ENCODE measurements around the gene TMEM229A. TPM values are rescaled to one million over a fixed set of nuclear protein-coding genes. Genes with fewer than 3 reads are reported as not detected.

The TMEM229A gene
- polyA plus RNA-seq, 3 donors = not detected

GRCh38 chr7:124074007-124074406, 41.1 kb upstream of the TMEM229A start:
- Mint-ChIP-seq H3K9me3 (peaks cover 0 to 3% (median 0%) of the 10 kb centered on the region in 7 donors), H3K36me3 (no peaks in the 10 kb centered on the region), H3K4me3 (no peak overlapping the region), H3K27ac (no peak overlapping the region), H3K27me3 (ENCODE audit: low read depth in 3 of 3) (no peaks in the 10 kb centered on the region), H3K4me1 (no peaks in the 10 kb centered on the region)
- intact Hi-C loops (cut with micrococcal nuclease) = no loop called here
- H3K27me3 ChIP-seq (ENCODE audit: control insufficient read depth in 2 of 2, insufficient read depth in 2 of 2, low read length in 2 of 2) = no peaks in the 10 kb centered on the region
- no peak for DNase-seq
- H3K36me3 ChIP-seq (replicated peaks in 1 of 2; ENCODE audit: control insufficient read depth in 1 of 2, insufficient read depth in 2 of 2, low read length in 2 of 2) = no peaks in the 10 kb centered on the region
- TF ChIP-seq, protein P1, sequence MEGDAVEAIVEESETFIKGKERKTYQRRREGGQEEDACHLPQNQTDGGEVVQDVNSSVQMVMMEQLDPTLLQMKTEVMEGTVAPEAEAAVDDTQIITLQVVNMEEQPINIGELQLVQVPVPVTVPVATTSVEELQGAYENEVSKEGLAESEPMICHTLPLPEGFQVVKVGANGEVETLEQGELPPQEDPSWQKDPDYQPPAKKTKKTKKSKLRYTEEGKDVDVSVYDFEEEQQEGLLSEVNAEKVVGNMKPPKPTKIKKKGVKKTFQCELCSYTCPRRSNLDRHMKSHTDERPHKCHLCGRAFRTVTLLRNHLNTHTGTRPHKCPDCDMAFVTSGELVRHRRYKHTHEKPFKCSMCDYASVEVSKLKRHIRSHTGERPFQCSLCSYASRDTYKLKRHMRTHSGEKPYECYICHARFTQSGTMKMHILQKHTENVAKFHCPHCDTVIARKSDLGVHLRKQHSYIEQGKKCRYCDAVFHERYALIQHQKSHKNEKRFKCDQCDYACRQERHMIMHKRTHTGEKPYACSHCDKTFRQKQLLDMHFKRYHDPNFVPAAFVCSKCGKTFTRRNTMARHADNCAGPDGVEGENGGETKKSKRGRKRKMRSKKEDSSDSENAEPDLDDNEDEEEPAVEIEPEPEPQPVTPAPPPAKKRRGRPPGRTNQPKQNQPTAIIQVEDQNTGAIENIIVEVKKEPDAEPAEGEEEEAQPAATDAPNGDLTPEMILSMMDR (IDR thresholded peaks at IDR 0.05) = no peak
- no peaks in the 10 kb centered on the region for H3K4me1 ChIP-seq (ENCODE audit: control insufficient read depth in 1 of 2, insufficient read depth in 2 of 2, low read length in 2 of 2)
- H3K9me3 ChIP-seq (replicated peaks in 1 of 2; ENCODE audit: control insufficient read depth in 1 of 2, insufficient read depth in 1 of 2, low read length in 2 of 2) = peaks cover 0 to 6% of the 10 kb centered on the region in 2 donors
- H3K79me2 ChIP-seq (ENCODE audit: insufficient read depth, low read length) = no peaks in the 10 kb centered on the region
- no peak overlapping the region for H3K27ac ChIP-seq (ENCODE audit: low read depth in 1 of 2, low read length in 2 of 2)
- 75% methylated on average over 1 of the region's 1 CpG for WGBS (ENCODE audit: insufficient coverage)
- no peaks in the 10 kb centered on the region for H4K20me1 ChIP-seq (ENCODE audit: insufficient read depth, low read length)
- H3K4me3 ChIP-seq (replicated peaks in 1 of 3; ENCODE audit: low read depth in 2 of 3, low read length in 3 of 3) = no peak overlapping the region
- H3K9ac ChIP-seq (ENCODE audit: insufficient read depth, low read length, poor library complexity, severe bottlenecking) = no peak overlapping the region
- no peak overlapping the region for H3K4me2 ChIP-seq (replicated peaks; ENCODE audit: extremely low read depth, low read length, poor library complexity, severe bottlenecking)
- no peak overlapping the region for H2AFZ ChIP-seq (ENCODE audit: insufficient read depth, low read depth, low read length, poor library complexity, severe bottlenecking)

DNA sequence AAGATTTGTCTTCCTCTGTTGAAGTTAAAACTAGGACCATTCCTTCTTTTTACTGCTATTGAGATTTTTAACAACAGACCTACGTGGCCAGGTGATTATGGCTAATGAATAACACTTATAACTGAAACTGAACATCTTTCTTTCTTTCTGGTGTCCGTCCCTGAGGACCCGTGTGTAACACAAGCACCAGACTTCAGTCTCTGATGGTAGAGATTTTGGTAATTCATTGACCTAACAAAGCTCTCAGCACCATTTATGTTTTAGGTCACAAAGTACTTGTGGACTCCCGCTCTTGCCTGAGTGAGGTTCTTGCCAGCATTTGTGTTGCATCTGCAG, 40.4 kb upstream of the TMEM229A start:
- Histone ChIP-seq H3K36me3 (replicated peaks in 1 of 2; ENCODE audit: control insufficient read depth in 1 of 2, insufficient read depth in 2 of 2, low read length in 2 of 2) (no peaks in the 10 kb centered on the region), H3K4me2 (replicated peaks; ENCODE audit: extremely low read depth, low read length, poor library complexity, severe bottlenecking) (no peak overlapping the region), H3K9ac (ENCODE audit: insufficient read depth, low read length, poor library complexity, severe bottlenecking) (no peak overlapping the region), H3K79me2 (ENCODE audit: insufficient read depth, low read length) (no peaks in the 10 kb centered on the region), H3K4me1 (ENCODE audit: control insufficient read depth in 1 of 2, insufficient read depth in 2 of 2, low read length in 2 of 2) (no peaks in the 10 kb centered on the region), H3K4me3 (replicated peaks in 1 of 3; ENCODE audit: low read depth in 2 of 3, low read length in 3 of 3) (no peak overlapping the region), H3K9me3 (replicated peaks in 1 of 2; ENCODE audit: control insufficient read depth in 1 of 2, insufficient read depth in 1 of 2, low read length in 2 of 2) (peaks cover 0 to 6% of the 10 kb centered on the region in 2 donors), H4K20me1 (ENCODE audit: insufficient read depth, low read length) (no peaks in the 10 kb centered on the region), H3K27ac (ENCODE audit: low read depth in 1 of 2, low read length in 2 of 2) (no peak overlapping the region), H3K27me3 (ENCODE audit: control insufficient read depth in 2 of 2, insufficient read depth in 2 of 2, low read length in 2 of 2) (no peaks in the 10 kb centered on the region), H2AFZ (ENCODE audit: insufficient read depth, low read depth, low read length, poor library complexity, severe bottlenecking) (no peak overlapping the region)
- TF ChIP-seq, protein P1 (IDR thresholded peaks at IDR 0.05) = no peak
- H3K27ac Mint-ChIP-seq = no peak overlapping the region
- H3K9me3 Mint-ChIP-seq = peaks cover 0 to 3% (median 0%) of the 10 kb centered on the region in 7 donors
- intact Hi-C loops (cut with micrococcal nuclease) = no loop called here
- H3K27me3 Mint-ChIP-seq (ENCODE audit: low read depth in 3 of 3) = no peaks in the 10 kb centered on the region
- no peak overlapping the region for H3K4me3 Mint-ChIP-seq
- DNase-seq = no peak
- H3K36me3 Mint-ChIP-seq = no peaks in the 10 kb centered on the region
- H3K4me1 Mint-ChIP-seq = no peaks in the 10 kb centered on the region
- WGBS (ENCODE audit: insufficient coverage) = no CpG with 5 or more reads among the region's 4 CpGs
